GM12873 (cell line): Measurements from ENCODE around the gene DLG2.

ENCODE experiments used
- TF ChIP-seq, protein P1 (sequence below): IDR thresholded peaks from 2 replicates; pipeline ENCODE4 v1.5.1; 2012; ENCODE audit warnings: low read depth, mild to moderate bottlenecking, moderate library complexity, low read length, control low read depth; ENCODE audit not compliant: insufficient read depth; ENCODE audit errors: missing control alignments

Gene DLG2

DNA sequence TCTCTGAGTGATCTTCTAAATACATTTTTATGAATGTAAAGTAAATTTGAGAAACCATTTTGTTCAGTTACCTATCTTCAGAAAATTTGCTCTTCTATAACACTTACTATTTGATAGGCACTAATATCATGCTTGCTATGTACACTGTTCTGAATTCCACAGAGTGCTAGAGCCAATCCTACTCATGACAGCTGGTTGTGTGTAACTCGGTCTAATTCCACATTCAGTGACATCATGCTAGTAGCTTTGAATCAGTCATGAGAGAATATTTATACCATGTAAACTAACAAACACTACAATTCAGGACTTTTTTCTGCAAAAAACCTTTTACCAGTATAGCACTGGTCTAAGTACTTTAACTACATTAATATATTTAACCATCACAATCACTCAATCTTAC lies 902.9 kb downstream of the DLG2 start:
- TF ChIP-seq, protein P1, sequence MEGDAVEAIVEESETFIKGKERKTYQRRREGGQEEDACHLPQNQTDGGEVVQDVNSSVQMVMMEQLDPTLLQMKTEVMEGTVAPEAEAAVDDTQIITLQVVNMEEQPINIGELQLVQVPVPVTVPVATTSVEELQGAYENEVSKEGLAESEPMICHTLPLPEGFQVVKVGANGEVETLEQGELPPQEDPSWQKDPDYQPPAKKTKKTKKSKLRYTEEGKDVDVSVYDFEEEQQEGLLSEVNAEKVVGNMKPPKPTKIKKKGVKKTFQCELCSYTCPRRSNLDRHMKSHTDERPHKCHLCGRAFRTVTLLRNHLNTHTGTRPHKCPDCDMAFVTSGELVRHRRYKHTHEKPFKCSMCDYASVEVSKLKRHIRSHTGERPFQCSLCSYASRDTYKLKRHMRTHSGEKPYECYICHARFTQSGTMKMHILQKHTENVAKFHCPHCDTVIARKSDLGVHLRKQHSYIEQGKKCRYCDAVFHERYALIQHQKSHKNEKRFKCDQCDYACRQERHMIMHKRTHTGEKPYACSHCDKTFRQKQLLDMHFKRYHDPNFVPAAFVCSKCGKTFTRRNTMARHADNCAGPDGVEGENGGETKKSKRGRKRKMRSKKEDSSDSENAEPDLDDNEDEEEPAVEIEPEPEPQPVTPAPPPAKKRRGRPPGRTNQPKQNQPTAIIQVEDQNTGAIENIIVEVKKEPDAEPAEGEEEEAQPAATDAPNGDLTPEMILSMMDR = no peak

DNA sequence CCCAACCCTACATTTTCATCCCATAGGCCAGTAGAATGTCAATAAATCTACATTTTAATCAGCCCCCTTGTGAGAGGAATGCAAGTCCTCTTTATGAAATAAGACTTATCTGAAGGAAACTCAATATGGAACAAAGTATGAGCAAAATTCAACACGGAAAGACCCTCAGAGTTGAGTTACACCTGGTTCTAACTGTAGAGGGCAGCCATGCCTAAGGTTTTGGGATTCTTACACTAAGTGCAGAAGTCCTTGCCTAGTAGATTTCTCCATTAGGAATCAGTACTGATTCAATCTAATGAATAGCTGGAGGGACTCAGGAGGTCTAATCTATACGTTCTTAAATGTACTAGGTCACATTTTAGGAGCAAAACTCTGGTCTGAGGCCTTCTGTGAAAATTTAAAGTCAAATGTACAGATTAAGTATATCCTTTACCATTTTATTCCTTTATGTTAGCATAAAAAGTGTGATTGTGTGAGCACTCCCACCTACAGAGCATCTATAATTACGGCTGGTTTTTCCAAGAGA lies 904.5 kb downstream of the DLG2 start:
- TF ChIP-seq, protein P1 = peak; percentile 6

DNA sequence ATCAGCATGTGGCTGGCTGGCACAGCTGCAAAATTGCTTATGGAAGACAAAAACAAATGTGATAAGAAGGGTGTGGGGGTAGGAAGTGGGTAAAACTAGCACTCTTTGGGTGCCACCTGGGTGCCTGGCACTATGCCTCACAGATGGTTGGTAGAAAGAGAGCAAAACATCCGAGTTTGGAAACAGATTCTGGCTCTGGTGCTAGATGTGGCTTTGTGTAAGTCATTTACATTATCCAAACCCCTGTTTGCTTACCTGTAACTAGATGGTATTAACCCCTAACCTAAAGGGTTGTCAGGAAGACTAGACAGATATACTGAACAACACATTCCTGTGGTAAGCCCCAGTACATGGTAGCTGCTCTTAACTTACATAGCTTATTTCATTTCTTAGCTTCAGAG lies 905.6 kb downstream of the DLG2 start:
- TF ChIP-seq, protein P1 = no peak

DNA sequence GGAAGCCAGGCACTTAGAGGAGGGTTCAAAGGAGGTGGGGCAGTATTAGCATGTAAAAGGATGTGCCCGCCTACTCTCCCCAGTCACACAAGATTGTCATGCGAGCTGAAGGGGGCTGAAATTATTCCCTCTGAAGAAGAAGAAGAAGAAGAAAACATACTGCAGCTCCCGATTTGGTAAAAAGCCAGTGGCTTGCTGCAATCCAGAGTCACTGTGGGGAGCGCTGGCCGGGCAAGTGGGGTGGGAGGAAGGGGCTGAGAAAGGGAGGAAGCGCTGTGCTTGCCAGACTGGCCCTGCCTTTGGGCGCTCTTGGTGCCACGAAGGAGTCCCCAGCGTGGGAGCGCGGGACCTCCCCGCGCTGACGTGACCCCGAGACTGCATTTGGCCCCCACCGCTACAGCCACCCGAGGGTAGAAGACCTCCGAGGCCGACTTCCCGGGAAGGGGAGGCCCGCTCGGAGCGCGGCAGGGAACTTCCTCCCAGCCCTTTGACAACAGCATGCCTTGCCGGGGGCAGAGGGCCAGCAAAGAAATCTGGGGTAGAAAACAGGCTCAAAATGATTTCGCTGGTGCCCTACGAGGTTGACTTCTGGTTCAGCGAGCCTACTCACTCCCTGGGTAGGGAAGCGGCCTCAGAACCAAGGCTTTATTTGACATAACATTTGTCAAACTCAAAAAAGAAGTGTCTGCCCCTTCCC lies 906.3 kb downstream of the DLG2 start:
- TF ChIP-seq, protein P1 = no peak

DNA sequence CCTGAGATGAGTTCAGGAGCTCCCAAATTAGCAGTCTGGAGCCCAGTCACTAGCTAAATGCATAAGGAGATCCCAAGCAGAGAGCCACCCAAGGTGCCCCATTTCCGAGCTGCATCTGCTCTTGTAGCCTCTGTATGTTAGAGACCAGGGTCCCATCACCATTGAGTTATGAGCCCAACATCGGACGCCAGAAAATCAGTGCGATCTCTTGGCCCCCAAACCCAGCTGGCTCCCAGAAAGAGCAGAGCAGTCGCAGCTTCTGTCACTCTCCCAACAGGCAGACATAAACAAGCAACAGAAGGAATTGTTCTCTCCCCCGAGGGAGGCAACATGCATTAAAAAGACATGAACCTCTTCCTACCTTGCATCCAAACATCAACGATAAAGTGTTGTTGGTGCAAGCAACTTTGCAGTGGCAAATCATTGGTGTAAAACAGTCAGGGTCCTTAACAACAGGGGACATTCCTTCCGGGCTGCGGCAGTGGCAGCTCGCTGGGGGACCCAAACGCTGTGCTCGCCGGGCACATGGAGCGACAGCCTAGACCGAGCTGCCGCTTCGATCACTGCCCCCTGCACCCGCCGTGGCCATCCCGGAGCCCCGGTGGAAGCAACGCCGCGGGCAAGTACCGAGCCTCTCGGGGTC lies 907.1 kb downstream of the DLG2 start:
- TF ChIP-seq, protein P1 = no peak

DNA sequence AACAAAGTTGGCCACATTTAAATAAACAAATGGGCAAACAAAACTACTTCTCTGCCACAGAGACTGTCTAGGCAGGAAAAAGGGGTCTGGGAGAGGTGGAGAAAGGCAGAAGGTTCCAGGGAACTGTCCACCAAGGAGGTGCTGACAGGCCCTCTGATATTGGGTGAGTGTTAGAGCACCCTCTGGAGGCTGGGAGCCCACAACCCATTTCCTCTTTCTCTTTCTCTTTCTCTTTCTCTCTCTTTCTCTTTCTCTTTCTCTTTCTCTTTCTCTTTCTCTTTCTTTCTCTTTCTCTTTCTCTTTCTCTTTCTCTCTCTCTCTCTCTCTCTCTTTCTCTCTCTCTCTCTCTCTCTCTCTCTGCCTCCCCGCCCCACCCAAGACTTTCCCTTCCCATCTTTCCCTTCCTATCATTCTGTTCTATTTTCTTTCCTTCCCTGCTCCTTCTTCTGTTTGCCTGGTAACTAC lies 912.8 kb downstream of the DLG2 start:
- TF ChIP-seq, protein P1 = peak; percentile 58

DNA sequence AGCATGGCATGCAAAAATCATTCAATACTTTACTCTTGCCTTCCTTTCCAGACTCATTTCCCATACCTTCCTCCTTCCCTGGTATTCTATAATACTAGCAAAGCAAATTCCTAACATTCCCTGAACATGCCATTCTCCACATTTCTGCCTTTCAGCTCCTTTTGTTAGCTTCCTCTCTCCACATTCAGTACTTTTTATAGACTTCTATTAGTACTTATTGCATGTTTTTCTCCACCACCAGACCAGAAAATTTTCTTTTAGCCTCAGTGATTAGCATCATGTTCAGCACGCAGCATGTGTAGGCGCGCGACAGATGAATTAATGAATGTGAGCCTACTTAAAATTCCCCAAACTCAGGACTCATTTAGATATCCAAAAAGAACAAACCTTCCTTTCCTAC lies 935.3 kb downstream of the DLG2 start:
- TF ChIP-seq, protein P1 = no peak
